C4-2B (cell line): ENCODE measurements around the gene ZIM2.

Experiments
- CTCF ChIP-seq: fragments of 450-650 bp; conservative IDR thresholded peaks from 2 replicates; pipeline ENCODE4 v1.5.1; 2017; ENCODE audit warnings: mild to moderate bottlenecking
- ZFX ChIP-seq: fragments of 450-650 bp; IDR thresholded peaks from 2 replicates; pipeline ENCODE4 v1.6.1; 2017

GRCh38 chr19:56819166-56819565 is 21.4 kb downstream of the ZIM2 start:
- TF ChIP-seq CTCF (no peak), ZFX (no peak)
